NB4 (cell line): ENCODE results near the gene CCAR1.
"Not testable (repeated sequence)": the region's sequence is repeated elsewhere in the genome, so short reads cannot be mapped to it uniquely, and the experiment has no call there.

Experiments
- DNase-seq: peaks from one replicate; pipeline ENCODE4 v3.0.0; 2010; ENCODE audit warnings: low read depth
- H3K4me3 ChIP-seq: one replicate; pipeline ENCODE4 v1.5.1; 2011; ENCODE audit warnings: mild to moderate bottlenecking, low read depth, low read length, moderate library complexity
- MYC ChIP-seq: IDR thresholded peaks from 2 replicates; pipeline ENCODE4 v1.6.1; 2011; ENCODE audit warnings: low read depth, low read length
- POLR2A ChIP-seq: IDR thresholded peaks from 2 replicates; pipeline ENCODE4 v1.6.1; 2011; ENCODE audit warnings: mild to moderate bottlenecking; ENCODE audit not compliant: insufficient read length; ENCODE audit errors: extremely low read depth
- TF ChIP-seq, protein P1 (sequence below): IDR thresholded peaks from one replicate; pipeline ENCODE4 v1.5.1; 2012; ENCODE audit warnings: low read depth, low read length
- TF ChIP-seq, protein P2 (sequence below): IDR thresholded peaks from 2 replicates; pipeline ENCODE4 v1.6.1; 2011; ENCODE audit warnings: low read depth, low read length

Gene CCAR1

DNA sequence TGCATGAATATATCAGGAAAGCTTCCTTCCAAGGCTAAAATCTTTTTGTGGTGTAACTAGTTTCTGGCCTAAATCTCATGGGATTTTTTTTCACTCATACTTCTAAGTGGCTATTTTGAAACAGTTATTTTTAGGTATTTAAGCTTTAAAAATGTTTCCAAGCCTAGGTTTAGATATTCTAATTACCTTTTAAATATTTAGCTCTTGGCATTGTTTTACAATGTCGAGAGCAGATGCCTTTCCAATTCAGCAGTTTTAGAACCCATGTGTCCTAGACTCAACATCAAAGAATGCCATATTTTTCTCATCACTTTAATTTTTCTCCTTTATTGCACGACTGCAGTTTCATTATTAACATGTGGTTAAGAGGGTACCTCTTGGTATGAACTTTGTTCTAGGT is 79.2 kb downstream of the CCAR1 start:
- DNase-seq = no peak
- H3K4me3 ChIP-seq = no peak overlapping the region
- TF ChIP-seq POLR2A (no peak), MYC (no peak)
- TF ChIP-seq, protein P1, sequence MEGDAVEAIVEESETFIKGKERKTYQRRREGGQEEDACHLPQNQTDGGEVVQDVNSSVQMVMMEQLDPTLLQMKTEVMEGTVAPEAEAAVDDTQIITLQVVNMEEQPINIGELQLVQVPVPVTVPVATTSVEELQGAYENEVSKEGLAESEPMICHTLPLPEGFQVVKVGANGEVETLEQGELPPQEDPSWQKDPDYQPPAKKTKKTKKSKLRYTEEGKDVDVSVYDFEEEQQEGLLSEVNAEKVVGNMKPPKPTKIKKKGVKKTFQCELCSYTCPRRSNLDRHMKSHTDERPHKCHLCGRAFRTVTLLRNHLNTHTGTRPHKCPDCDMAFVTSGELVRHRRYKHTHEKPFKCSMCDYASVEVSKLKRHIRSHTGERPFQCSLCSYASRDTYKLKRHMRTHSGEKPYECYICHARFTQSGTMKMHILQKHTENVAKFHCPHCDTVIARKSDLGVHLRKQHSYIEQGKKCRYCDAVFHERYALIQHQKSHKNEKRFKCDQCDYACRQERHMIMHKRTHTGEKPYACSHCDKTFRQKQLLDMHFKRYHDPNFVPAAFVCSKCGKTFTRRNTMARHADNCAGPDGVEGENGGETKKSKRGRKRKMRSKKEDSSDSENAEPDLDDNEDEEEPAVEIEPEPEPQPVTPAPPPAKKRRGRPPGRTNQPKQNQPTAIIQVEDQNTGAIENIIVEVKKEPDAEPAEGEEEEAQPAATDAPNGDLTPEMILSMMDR = no peak
- TF ChIP-seq, protein P2, sequence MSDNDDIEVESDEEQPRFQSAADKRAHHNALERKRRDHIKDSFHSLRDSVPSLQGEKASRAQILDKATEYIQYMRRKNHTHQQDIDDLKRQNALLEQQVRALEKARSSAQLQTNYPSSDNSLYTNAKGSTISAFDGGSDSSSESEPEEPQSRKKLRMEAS = no peak

DNA sequence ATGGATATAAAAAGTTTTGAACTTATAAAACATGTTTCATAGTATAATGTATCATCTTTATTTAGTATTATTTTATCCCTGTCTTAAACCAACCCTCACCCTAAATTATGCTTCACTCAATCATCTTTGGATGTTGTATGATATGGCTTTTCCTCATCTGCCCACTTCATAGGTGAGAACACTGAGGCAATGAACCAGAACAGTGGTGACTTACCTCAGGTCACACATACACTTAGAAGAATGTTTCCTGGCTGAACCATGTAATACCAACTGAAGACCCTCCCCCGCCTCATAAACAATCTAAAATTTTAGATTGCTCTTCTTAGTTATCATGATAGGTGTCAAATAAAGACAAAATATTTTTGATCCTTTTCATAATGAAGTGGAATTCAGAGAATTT is 83.7 kb downstream of the CCAR1 start:
- DNase-seq = no peak
- TF ChIP-seq MYC (no peak), POLR2A (no peak)
- TF ChIP-seq, protein P2 = no peak
- TF ChIP-seq, protein P1 = no peak

DNA sequence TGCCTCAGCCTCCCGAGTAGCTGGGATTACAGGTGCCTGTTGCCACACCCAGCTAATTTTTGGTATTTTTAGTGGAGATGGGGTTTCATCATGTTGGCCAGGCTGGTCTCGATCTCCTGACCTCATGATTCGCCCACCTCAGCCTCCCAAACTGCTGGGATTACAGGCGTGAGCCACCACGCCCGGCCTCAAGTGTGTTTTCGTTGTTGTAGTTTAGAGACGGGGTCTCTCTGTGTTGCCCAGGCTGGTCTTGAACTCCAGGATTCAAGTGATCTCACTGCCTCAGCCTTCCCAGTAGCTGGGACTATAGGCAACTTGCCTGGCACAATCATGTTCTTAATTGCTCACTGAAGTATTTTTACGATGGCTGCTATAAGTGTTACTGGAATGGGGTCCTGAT is 89.8 kb downstream of the CCAR1 start:
- not testable (repeated sequence) for H3K4me3 ChIP-seq, DNase-seq

More for the DNA sequence above, 83.7 kb downstream of the CCAR1 start:
- H3K4me3 ChIP-seq = no peak overlapping the region

DNA sequence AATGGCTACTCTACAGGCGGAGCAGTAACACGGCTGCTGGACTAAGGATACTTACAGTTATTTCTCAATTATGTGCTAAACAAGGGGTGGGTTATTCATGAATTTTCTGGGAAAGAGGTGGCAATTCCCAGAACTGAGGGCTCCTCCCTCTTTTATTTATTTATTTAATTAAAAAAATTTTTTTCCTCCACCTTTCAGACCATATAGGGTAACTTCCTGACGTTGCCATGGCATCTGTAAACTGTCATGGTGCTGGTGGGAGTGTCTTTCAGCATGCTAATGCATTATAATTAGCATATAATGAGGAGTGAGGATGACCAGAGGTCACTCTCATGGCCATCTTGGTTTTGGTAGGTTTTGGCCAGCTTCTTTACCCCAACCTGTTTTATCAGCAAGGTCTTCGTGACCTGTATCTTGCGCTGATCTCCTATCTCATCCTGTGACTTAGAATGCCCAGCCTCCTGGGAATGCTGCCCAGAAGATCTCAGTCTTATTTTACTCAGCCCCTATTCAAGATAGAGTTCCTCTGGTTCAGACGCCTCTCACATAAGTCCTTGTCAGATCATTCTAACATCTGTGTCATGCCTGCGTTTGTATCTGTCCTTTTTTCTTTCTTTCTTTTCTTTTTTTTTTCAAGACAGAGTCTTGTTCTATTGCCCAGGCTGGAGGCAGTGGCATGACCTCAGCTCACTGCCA is 90.4 kb downstream of the CCAR1 start:
- TF ChIP-seq POLR2A (no peak), MYC (no peak)
- TF ChIP-seq, protein P2 = no peak
- TF ChIP-seq, protein P1 = no peak
- no peak overlapping the region for H3K4me3 ChIP-seq
- no peak for DNase-seq

DNA sequence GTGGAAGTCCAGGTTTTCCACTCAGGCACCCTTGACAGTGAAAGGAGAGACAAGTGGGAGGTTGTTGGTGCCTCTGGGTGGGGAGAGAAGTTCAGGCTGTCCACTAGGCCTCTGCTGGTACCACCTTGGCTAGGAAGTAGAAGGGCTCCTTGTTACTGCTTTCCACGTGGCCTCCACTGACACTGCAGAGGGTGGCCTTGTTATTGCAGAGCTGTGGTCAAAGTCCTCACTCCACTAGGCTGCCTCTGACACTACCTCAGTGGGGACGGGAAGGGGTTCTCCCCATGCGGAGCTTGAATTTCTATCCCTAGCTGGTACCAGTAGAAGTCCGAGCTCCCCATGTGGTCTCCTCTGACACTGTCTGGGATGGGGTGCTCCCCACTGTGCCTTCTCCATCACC is 91.4 kb downstream of the CCAR1 start:
- H3K4me3 ChIP-seq = no peak overlapping the region
- no peak for DNase-seq
- TF ChIP-seq, protein P2 = no peak
- TF ChIP-seq, protein P1 = no peak
- no peak for TF ChIP-seq POLR2A
- TF ChIP-seq MYC = no peak

DNA sequence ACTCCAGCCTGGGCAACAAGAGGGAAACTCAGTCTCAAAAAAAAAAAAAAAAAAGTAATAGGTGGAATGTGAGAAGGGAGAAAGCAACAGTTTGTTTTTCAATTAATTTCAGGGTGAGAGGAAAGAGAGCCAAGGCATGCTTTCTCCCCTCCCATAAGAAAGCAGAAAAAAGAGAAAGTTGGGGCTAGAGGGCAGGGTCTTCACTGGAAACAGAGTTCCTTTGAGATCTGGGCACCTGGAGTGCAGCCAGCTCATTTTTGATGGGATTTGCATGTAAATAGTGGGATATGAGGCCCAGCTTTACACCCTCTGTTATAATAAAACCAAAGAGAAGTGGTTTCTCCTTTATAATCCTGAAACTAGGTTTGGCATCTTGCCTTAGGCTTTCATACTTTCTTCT is 92.5 kb downstream of the CCAR1 start:
- no peak overlapping the region for H3K4me3 ChIP-seq
- DNase-seq = no peak
- TF ChIP-seq, protein P1 = no peak
- no peak for TF ChIP-seq POLR2A
- TF ChIP-seq, protein P2 = no peak
- no peak for TF ChIP-seq MYC
